GM12892 (cell line): ENCODE measurements around the gene RASL10B.

Experiments used
- POLR2A ChIP-seq: IDR thresholded peaks from 2 replicates; pipeline ENCODE4 v1.6.1; 2011; ENCODE audit warnings: low read depth, low read length, control low read depth
- POLR2AphosphoS5 ChIP-seq: IDR thresholded peaks from 2 replicates; pipeline ENCODE4 v1.6.1; 2011; ENCODE audit warnings: low read depth, low read length, control low read depth
- TAF1 ChIP-seq: IDR thresholded peaks from 2 replicates; pipeline ENCODE4 v1.6.1; 2011; ENCODE audit warnings: low read depth, mild to moderate bottlenecking, control low read depth, low read length, borderline replicate concordance

DNA sequence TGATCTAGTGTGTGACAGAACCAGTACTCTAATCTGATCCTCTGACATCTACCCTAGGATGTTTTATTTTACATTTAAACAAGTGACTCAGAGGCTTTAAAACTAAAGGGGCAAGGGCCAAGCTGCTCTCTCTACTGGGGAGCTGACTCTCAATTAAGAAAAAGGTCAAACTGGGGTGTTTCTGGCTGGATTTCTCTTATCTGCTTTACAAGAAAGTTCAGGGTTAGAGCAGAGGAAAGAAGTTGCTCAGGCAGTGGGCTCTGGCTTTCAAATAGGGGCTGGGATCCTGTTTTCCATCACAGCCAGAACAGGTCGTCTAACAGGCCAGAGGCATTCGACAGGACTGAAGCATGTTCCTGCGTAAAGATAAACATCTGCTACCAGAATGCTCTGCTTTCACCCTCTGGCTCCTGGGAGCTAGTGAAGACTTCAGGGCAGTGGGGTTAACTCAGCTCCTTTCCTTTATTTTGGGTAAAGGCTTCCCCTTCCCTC, 55.5 kb downstream of the RASL10B start:
- no peak for TF ChIP-seq POLR2AphosphoS5
- TF ChIP-seq POLR2A, result no peak
- no peak for TF ChIP-seq TAF1
